Measurements from ENCODE around the gene CTSH.

CTSH gene

DNA sequence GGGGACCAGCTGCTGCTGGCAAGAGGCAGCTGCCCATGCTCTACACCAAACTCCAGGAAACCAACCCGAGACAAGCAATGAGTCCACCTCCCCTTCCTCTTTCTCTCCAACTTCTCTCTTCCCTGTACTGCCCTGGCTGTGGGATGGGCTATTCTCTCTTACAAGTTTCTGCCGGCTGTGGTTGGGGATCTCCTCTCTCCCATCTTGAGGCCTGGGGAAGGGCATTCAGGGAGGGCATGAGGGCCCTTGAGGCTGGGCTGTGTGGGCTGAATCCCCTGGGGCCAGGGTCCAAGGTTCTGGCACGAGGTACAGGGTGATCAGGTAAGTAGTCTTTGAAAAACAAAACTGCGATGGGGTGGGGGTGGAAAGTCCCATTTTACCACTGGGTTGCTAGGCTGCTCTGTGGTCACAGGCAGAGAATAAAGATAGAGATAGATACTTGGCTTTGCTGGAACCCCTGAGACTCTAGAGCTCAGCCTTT, 32.3 kb upstream of the CTSH start:
- no peak overlapping the region for H3K4me3 ChIP-seq (ENCODE audit: low read length)
- H3K27ac ChIP-seq (ENCODE audit: low read length) = no peak overlapping the region

DNA sequence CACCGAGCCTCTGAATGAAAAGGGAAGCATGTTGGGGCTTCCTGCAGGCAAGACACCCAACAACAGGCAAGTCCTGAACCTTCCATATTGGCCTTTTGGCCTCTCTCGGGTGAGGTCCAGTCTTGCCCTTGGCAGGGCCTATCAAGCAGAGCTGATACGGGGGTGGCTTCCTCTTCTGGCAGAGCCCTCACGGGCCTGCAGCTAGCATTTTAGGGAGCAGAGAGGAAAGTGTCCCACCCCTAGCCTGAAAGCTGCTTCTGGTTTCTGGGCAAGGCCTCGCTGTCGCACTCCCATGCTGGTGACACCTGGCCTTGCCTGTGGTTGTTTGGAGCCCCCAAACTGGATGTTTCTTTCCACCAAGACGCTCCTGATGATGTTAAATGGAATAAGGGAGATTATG, 31.8 kb upstream of the CTSH start:
- Histone ChIP-seq H3K27me3 (ENCODE audit: control insufficient read depth, insufficient read depth, low read length) (no peaks in the 10 kb centered on the region), H3K9me3 (ENCODE audit: control insufficient read depth, insufficient read depth, low read length) (no peaks in the 10 kb centered on the region), H3K4me1 (ENCODE audit: control insufficient read depth, insufficient read depth, low read length) (0 out of 2 replicates have a peak, but pooled peaks cover 1% of the 10 kb centered on the region), H3K27ac (ENCODE audit: low read length) (no peak overlapping the region), H3K36me3 (ENCODE audit: control insufficient read depth, insufficient read depth, low read length) (no peaks in the 10 kb centered on the region), H3K4me3 (ENCODE audit: low read length) (no peak overlapping the region)
- no peak for DNase-seq (ENCODE audit: low read depth, low spot score)
- no CpG with 5 or more reads among the region's 7 CpGs for WGBS (ENCODE audit: insufficient coverage, insufficient read length)

More for the DNA sequence above, 32.3 kb upstream of the CTSH start:
- Histone ChIP-seq H3K36me3 (ENCODE audit: control insufficient read depth, insufficient read depth, low read length) (no peaks in the 10 kb centered on the region), H3K4me1 (ENCODE audit: control insufficient read depth, insufficient read depth, low read length) (0 out of 2 replicates have a peak, but pooled peaks cover 1% of the 10 kb centered on the region), H3K27me3 (ENCODE audit: control insufficient read depth, insufficient read depth, low read length) (no peaks in the 10 kb centered on the region), H3K9me3 (ENCODE audit: control insufficient read depth, insufficient read depth, low read length) (no peaks in the 10 kb centered on the region)
- DNase-seq (ENCODE audit: low read depth, low spot score) = no peak
- no CpG with 5 or more reads among the region's 4 CpGs for WGBS (ENCODE audit: insufficient coverage, insufficient read length)

DNA sequence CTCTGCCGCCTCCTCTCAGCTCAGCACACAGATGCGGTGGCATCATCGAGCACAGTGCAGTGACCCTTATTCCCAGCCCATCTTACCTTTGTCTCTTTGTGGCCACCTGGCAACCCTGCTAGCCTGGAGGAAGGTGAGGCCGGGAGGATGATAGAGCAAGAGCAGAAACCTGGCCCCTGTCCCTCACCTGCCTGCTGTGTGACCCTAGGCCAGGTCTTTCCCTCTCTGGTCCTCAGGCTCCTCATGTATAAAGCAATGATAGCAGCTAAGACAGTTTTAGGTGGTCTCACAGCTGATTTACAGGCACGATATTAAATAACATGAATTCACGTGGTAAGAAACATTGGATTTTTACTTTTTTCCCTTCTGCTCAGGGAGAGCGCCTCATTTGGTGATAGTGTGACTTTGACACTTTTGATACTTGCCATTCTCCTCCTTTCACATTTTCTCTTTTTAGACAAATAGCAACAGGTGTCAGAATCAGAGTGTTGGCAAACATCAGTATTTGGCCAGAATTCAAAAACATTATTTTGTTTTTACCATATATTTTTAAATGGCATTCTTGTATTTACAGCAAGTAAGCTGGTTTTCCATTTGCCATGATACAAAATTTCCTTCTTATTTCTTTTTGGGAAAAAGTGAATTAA, 29.5 kb upstream of the CTSH start:
- H3K4me1 ChIP-seq (ENCODE audit: control insufficient read depth, insufficient read depth, low read length) = peaks cover 1% of the 10 kb centered on the region; the same call in 1 of the 2 replicates
- no peaks in the 10 kb centered on the region for H3K9me3 ChIP-seq (ENCODE audit: control insufficient read depth, insufficient read depth, low read length)
- no peaks in the 10 kb centered on the region for H3K36me3 ChIP-seq (ENCODE audit: control insufficient read depth, insufficient read depth, low read length)
- H3K4me3 ChIP-seq (ENCODE audit: low read length) = no peak overlapping the region
- H3K27me3 ChIP-seq (ENCODE audit: control insufficient read depth, insufficient read depth, low read length) = no peaks in the 10 kb centered on the region
- WGBS (ENCODE audit: insufficient coverage, insufficient read length) = no CpG with 5 or more reads among the region's 7 CpGs
- H3K27ac ChIP-seq (ENCODE audit: low read length) = no peak overlapping the region
- DNase-seq (ENCODE audit: low read depth, low spot score) = no peak

DNA sequence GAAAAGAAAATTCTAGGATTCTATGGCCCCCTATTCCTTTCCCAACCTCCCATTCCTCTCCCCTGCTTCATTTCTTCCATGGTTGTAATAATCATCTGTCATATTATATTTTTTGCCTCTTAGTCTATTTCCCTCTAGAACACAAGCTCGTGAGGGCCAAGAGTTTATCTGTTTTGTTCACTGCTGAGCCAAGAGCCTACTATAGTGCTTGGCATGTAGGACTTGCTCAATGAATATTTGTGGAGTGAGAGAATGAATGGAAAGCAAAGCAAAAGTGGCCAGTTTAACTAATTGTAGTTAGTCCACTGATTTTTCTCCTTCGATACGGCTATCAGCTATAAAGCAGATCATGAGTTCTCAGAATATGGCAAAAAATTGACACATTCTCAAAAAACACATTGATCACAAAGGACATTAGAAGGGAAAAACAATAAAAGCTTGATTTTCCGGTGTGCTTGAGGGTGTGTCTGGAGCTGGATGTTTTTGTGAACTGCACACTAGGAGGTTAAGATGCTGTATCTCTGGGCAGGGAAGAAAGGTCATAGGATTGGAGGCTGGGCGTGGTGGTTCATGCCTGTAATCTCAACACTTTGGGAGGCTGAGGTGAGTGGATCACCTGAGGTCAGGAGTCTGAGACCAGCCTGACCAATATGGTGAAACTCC, 25.0 kb upstream of the CTSH start:
- Histone ChIP-seq H3K9me3 (ENCODE audit: control insufficient read depth, insufficient read depth, low read length) (no peaks in the 10 kb centered on the region), H3K4me3 (ENCODE audit: low read length) (no peak overlapping the region), H3K27me3 (ENCODE audit: control insufficient read depth, insufficient read depth, low read length) (no peaks in the 10 kb centered on the region), H3K4me1 (ENCODE audit: control insufficient read depth, insufficient read depth, low read length) (peaks cover 1% of the 10 kb centered on the region; the same call in 1 of the 2 replicates), H3K27ac (ENCODE audit: low read length) (no peak overlapping the region), H3K36me3 (ENCODE audit: control insufficient read depth, insufficient read depth, low read length) (no peaks in the 10 kb centered on the region)
- no peak for DNase-seq (ENCODE audit: low read depth, low spot score)
- WGBS (ENCODE audit: insufficient coverage, insufficient read length) = no CpG with 5 or more reads among the region's 5 CpGs

DNA sequence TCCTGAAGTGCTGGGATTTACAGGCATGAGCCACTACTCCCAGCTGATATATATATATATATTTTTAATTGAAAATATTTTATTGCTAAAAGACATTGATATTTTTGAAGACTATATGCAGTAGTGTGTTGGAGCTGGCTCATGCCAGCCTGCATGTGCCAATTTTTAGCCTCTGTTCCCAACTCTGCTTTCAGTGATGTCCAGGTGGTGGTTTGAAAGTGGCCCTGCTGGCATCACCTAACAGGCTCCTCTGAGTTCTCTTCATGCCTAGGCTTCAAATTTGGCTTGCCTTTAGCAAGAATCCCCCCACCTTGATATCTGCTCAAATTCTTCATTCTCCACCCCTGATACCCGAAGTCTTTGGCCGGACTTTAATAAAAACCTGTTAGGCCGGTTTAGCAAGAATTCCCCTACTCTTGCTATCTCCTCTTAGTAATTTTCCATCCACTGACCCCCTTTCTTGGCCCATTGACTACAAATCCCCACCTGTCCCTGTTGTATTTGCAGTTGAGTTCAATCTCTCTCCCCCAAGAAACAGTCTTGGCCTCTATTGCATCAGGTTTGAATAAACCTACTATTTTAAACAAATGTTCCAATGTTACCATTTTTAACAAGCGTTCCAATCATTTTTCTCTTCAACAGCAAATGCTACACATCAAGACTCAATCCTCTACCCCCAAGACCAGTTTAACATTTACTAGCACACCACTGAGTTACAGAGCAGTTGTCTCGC, 23.9 kb upstream of the CTSH start:
- no CpG with 5 or more reads among the region's 5 CpGs for WGBS (ENCODE audit: insufficient coverage, insufficient read length)
- DNase-seq (ENCODE audit: low read depth, low spot score) = peak; percentile 33
- Histone ChIP-seq H3K27me3 (ENCODE audit: control insufficient read depth, insufficient read depth, low read length) (no peaks in the 10 kb centered on the region), H3K4me1 (ENCODE audit: control insufficient read depth, insufficient read depth, low read length) (peaks cover 1% of the 10 kb centered on the region; the same call in 1 of the 2 replicates), H3K27ac (ENCODE audit: low read length) (no peak overlapping the region), H3K9me3 (ENCODE audit: control insufficient read depth, insufficient read depth, low read length) (no peaks in the 10 kb centered on the region), H3K36me3 (ENCODE audit: control insufficient read depth, insufficient read depth, low read length) (no peaks in the 10 kb centered on the region), H3K4me3 (ENCODE audit: low read length) (no peak overlapping the region)

DNA sequence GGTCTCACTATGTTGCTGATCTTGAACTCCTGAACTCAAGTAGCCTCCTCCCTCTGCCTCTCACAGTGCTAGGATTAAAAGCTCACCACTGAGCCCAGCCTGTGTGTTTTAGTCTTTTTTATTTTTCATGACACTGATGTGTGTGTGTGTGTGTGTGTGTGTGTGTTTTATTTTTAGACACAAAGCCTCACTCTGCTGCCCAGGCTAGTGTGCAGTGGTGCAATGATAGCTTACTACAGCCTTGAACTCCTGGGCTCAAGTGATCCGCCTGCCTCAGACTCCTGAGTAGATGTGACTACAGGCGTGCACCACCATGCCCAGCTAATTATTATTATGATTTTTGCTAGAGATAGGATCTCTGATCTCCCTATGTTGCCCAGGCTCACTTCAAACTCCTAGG, 23.3 kb upstream of the CTSH start:
- WGBS (ENCODE audit: insufficient coverage, insufficient read length) = no CpG with 5 or more reads among the region's 2 CpGs
- Histone ChIP-seq H3K36me3 (ENCODE audit: control insufficient read depth, insufficient read depth, low read length) (no peaks in the 10 kb centered on the region), H3K27ac (ENCODE audit: low read length) (no peak overlapping the region), H3K27me3 (ENCODE audit: control insufficient read depth, insufficient read depth, low read length) (no peaks in the 10 kb centered on the region), H3K9me3 (ENCODE audit: control insufficient read depth, insufficient read depth, low read length) (no peaks in the 10 kb centered on the region), H3K4me3 (ENCODE audit: low read length) (no peak overlapping the region), H3K4me1 (ENCODE audit: control insufficient read depth, insufficient read depth, low read length) (peaks cover 1% of the 10 kb centered on the region; the same call in 1 of the 2 replicates)
- no peak for DNase-seq (ENCODE audit: low read depth, low spot score)

DNA sequence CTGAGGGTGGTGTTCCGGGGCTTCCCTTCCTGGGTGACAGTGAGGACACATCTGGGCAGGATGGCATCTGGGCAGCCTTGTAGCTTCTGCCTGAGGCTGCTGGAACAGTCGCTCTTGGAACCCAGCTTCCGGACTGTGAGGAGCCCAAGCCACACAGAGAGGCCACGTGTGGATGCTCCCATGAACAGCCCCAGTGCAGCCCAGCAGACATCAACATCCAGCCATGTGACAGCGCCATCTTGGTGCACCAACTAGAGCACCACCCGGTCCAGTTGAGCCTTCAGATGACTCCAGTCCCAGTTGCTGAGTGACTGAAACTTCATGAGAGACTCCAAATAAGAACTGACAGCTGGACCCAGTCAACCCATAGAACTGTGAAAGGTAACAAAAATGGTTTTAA, 15.5 kb upstream of the CTSH start:
- Histone ChIP-seq H3K36me3 (ENCODE audit: control insufficient read depth, insufficient read depth, low read length) (no peaks in the 10 kb centered on the region), H3K9me3 (ENCODE audit: control insufficient read depth, insufficient read depth, low read length) (no peaks in the 10 kb centered on the region; the same call in 1 of the 2 replicates), H3K27ac (ENCODE audit: low read length) (no peak overlapping the region), H3K4me1 (ENCODE audit: control insufficient read depth, insufficient read depth, low read length) (0 out of 2 replicates have a peak, but pooled peaks cover 1% of the 10 kb centered on the region), H3K4me3 (ENCODE audit: low read length) (no peak overlapping the region), H3K27me3 (ENCODE audit: control insufficient read depth, insufficient read depth, low read length) (no peaks in the 10 kb centered on the region)
- no CpG with 5 or more reads among the region's 6 CpGs for WGBS (ENCODE audit: insufficient coverage, insufficient read length)
- DNase-seq (ENCODE audit: low read depth, low spot score) = no peak

DNA sequence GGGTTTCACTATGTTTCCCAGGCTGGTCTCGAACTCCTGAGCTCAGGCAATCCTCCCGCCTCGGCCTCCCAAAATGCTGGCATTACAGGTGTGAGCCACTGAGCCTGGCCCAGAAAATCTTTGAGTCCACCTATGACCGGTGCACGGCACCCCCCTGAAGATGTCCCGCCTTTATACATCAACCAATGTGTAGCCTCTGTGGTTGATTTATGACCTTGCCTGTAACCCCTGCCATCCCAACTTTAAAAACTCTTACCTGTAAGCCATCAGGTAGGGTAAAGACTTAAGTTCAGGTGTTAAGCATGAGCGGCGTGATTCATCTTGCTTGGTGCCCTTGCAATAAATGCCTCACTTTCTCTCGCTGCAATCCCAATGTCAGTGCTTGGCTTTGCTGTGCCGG, 14.5 kb upstream of the CTSH start:
- H3K4me3 ChIP-seq (ENCODE audit: low read length) = no peak overlapping the region
- no peak for DNase-seq (ENCODE audit: low read depth, low spot score)
- WGBS (ENCODE audit: insufficient coverage, insufficient read length) = no CpG with 5 or more reads among the region's 10 CpGs
- 0 out of 2 replicates have a peak, but pooled peaks cover 1% of the 10 kb centered on the region for H3K4me1 ChIP-seq (ENCODE audit: control insufficient read depth, insufficient read depth, low read length)
- H3K27me3 ChIP-seq (ENCODE audit: control insufficient read depth, insufficient read depth, low read length) = no peaks in the 10 kb centered on the region
- H3K27ac ChIP-seq (ENCODE audit: low read length) = no peak overlapping the region
- H3K9me3 ChIP-seq (ENCODE audit: control insufficient read depth, insufficient read depth, low read length) = no peaks in the 10 kb centered on the region; the same call in 1 of the 2 replicates
- H3K36me3 ChIP-seq (ENCODE audit: control insufficient read depth, insufficient read depth, low read length) = no peaks in the 10 kb centered on the region

DNA sequence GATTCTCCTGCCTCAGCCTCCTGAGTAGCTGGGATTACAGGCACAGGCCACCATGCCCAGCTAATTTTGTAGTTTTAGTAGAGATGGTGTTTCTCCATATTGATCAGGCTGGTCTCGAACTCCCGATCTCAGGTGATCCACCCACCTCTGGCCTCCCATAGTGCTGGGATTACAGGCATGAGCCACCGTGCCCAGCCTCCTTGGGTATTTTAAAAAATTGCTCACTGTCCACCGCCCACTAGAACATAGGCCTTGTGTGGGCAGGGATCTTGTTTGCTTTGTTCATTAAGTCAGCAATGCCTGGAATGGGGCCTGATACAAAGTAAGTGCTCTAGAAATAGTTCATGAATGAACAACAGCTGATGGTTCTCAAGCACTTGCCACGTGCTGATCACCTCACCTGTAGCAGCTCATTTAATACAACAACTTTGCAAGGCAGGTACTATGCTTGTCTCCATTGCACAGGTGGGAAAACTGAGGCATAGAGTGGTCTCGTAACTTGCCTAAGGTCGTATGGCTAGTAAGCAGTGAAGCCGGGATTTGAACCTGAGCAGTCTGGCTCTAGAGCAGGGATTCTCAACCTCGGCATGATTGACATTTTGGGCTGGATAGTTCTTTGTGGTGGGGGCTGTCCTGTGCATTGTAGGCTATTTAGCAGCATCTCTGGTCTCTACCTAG, 12.7 kb upstream of the CTSH start:
- DNase-seq (ENCODE audit: low read depth, low spot score) = no peak
- H3K27ac ChIP-seq (ENCODE audit: low read length) = no peak overlapping the region
- no peaks in the 10 kb centered on the region for H3K36me3 ChIP-seq (ENCODE audit: control insufficient read depth, insufficient read depth, low read length)
- H3K4me1 ChIP-seq (ENCODE audit: control insufficient read depth, insufficient read depth, low read length) = 0 out of 2 replicates have a peak, but pooled peaks cover 1% of the 10 kb centered on the region
- no peaks in the 10 kb centered on the region; the same call in 1 of the 2 replicates for H3K9me3 ChIP-seq (ENCODE audit: control insufficient read depth, insufficient read depth, low read length)
- no peaks in the 10 kb centered on the region for H3K27me3 ChIP-seq (ENCODE audit: control insufficient read depth, insufficient read depth, low read length)
- H3K4me3 ChIP-seq (ENCODE audit: low read length) = no peak overlapping the region
- WGBS (ENCODE audit: insufficient coverage, insufficient read length) = no CpG with 5 or more reads among the region's 9 CpGs

DNA sequence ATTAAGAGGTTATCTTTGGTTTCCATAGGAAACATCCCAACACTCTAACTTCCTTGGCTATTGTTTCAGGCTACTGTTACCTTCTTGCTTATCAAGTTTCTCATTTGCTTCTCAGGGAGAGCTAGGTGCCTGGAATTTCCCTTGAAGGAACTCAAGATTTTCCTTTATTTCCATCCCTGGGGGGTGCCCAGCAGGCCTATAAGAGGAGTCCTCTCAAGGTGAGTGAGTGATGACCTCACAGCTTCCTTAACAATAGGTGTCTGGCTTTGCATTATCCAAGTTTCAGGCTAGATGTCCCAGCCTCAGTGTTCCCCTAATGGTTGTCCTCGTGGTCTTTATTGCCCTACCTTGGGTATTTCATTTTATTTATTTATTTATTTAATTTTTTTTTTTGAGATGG, 12.1 kb upstream of the CTSH start:
- no peaks in the 10 kb centered on the region for H3K36me3 ChIP-seq (ENCODE audit: control insufficient read depth, insufficient read depth, low read length)
- H3K4me1 ChIP-seq (ENCODE audit: control insufficient read depth, insufficient read depth, low read length) = peaks cover 2% of the 10 kb centered on the region; the same call in 1 of the 2 replicates
- no peak overlapping the region for H3K4me3 ChIP-seq (ENCODE audit: low read length)
- no peaks in the 10 kb centered on the region for H3K27me3 ChIP-seq (ENCODE audit: control insufficient read depth, insufficient read depth, low read length)
- DNase-seq (ENCODE audit: low read depth, low spot score) = no peak
- no peak overlapping the region for H3K27ac ChIP-seq (ENCODE audit: low read length)
- no CpG with 5 or more reads among the region's 1 CpG for WGBS (ENCODE audit: insufficient coverage, insufficient read length)
- no peaks in the 10 kb centered on the region; the same call in 1 of the 2 replicates for H3K9me3 ChIP-seq (ENCODE audit: control insufficient read depth, insufficient read depth, low read length)
